Measurements from ENCODE around the gene GCSAM.

GRCh38 chr3:112111785-112112402 lies 21.2 kb downstream of the GCSAM start:
- no peak for TF ChIP-seq POLR2AphosphoS5 (IDR thresholded peaks at IDR 0.05; ENCODE audit: low read depth, low read length)
- TF ChIP-seq POLR2A (IDR thresholded peaks at IDR 0.05; ENCODE audit: low read depth, low read length): no peak

All from GM12892 (cell line).